Measurements from ENCODE around the gene DNAH7. TPM values are rescaled to one million over a fixed set of nuclear protein-coding genes. Genes with fewer than 3 reads are reported as not detected.

The DNAH7 gene
- total RNA-seq, 2 donors from 2014 or later = 1.1 to 1.5 TPM

- H3K27me3 Mint-ChIP-seq (ENCODE audit: insufficient read depth) = no peaks in the 10 kb centered on the region
- no peaks in the 10 kb centered on the region for H3K36me3 Mint-ChIP-seq (ENCODE audit: low read depth)
- peaks cover 23% of the 10 kb centered on the region for H3K4me1 Mint-ChIP-seq
- peak overlapping the region; percentile 72 for H3K27ac Mint-ChIP-seq
- Histone ChIP-seq H3K36me3 (ENCODE audit: control insufficient read depth, insufficient read depth, low read length) (no peaks in the 10 kb centered on the region), H3K9me3 (ENCODE audit: control insufficient read depth, low read length) (no peaks in the 10 kb centered on the region), H3K9ac (ENCODE audit: extremely low read depth, low read length, poor library complexity, severe bottlenecking) (no peak overlapping the region), H3K4me3 (ENCODE audit: low read length) (no peak overlapping the region), H3K27me3 (ENCODE audit: control insufficient read depth, insufficient read depth, low read length, poor library complexity, severe bottlenecking) (no peaks in the 10 kb centered on the region), H3K4me1 (ENCODE audit: control insufficient read depth, insufficient read depth, low read length) (peaks cover 4% of the 10 kb centered on the region), H3K27ac (ENCODE audit: low read depth, low read length) (peak overlapping the region; percentile 97)
- H3K4me3 Mint-ChIP-seq = no peak overlapping the region
- no peaks in the 10 kb centered on the region for H3K9me3 Mint-ChIP-seq
- TF ChIP-seq CTCF (conservative IDR thresholded peaks at IDR 0.05) = no peak
- WGBS, 2 experiments (ENCODE audit: insufficient coverage in 1 of 2, insufficient read length in 1 of 2) = 56 to 63% methylated on average over 2 to 5 of the region's 5 CpGs
- no peak for DNase-seq
Measured at GRCh38 chr2:196112418-196113034, 43.9 kb upstream of the DNAH7 start.

GRCh38 chr2:196108604-196109003, 40.0 kb upstream of the DNAH7 start:
- peaks cover 18% of the 10 kb centered on the region for H3K4me1 Mint-ChIP-seq
- Histone ChIP-seq H3K9me3 (ENCODE audit: control insufficient read depth, low read length) (no peaks in the 10 kb centered on the region), H3K27ac (ENCODE audit: low read depth, low read length) (no peak overlapping the region), H3K9ac (ENCODE audit: extremely low read depth, low read length, poor library complexity, severe bottlenecking) (no peak overlapping the region), H3K36me3 (ENCODE audit: control insufficient read depth, insufficient read depth, low read length) (no peaks in the 10 kb centered on the region), H3K27me3 (ENCODE audit: control insufficient read depth, insufficient read depth, low read length, poor library complexity, severe bottlenecking) (no peaks in the 10 kb centered on the region), H3K4me3 (ENCODE audit: low read length) (no peak overlapping the region), H3K4me1 (ENCODE audit: control insufficient read depth, insufficient read depth, low read length) (peaks cover 4% of the 10 kb centered on the region)
- H3K9me3 Mint-ChIP-seq = no peaks in the 10 kb centered on the region
- H3K27me3 Mint-ChIP-seq (ENCODE audit: insufficient read depth) = no peaks in the 10 kb centered on the region
- no peak overlapping the region for H3K4me3 Mint-ChIP-seq
- TF ChIP-seq CTCF (conservative IDR thresholded peaks at IDR 0.05) = no peak
- H3K27ac Mint-ChIP-seq = no peak overlapping the region
- H3K36me3 Mint-ChIP-seq (ENCODE audit: low read depth) = no peaks in the 10 kb centered on the region
- WGBS, 2 experiments (ENCODE audit: insufficient coverage in 1 of 2, insufficient read length in 1 of 2) = 90 to 100% methylated on average over 1 of the region's 1 CpG
- no peak for DNase-seq

GRCh38 chr2:196105951-196106350, 37.3 kb upstream of the DNAH7 start:
- H3K27ac ChIP-seq (ENCODE audit: low read depth, low read length) = no peak overlapping the region
- no peak overlapping the region for H3K9ac ChIP-seq (ENCODE audit: extremely low read depth, low read length, poor library complexity, severe bottlenecking)
- no peak overlapping the region for H3K27ac Mint-ChIP-seq
- H3K9me3 ChIP-seq (ENCODE audit: control insufficient read depth, low read length) = no peaks in the 10 kb centered on the region
- no peaks in the 10 kb centered on the region for H3K9me3 Mint-ChIP-seq
- H3K4me1 Mint-ChIP-seq = peaks cover 3% of the 10 kb centered on the region
- H3K4me1 ChIP-seq (ENCODE audit: control insufficient read depth, insufficient read depth, low read length) = no peaks in the 10 kb centered on the region
- no peak overlapping the region for H3K4me3 ChIP-seq (ENCODE audit: low read length)
- no peak for TF ChIP-seq CTCF (conservative IDR thresholded peaks at IDR 0.05)
- no peaks in the 10 kb centered on the region for H3K36me3 ChIP-seq (ENCODE audit: control insufficient read depth, insufficient read depth, low read length)
- H3K27me3 ChIP-seq (ENCODE audit: control insufficient read depth, insufficient read depth, low read length, poor library complexity, severe bottlenecking) = no peaks in the 10 kb centered on the region
- no peaks in the 10 kb centered on the region for H3K36me3 Mint-ChIP-seq (ENCODE audit: low read depth)
- DNase-seq = no peak
- no peaks in the 10 kb centered on the region for H3K27me3 Mint-ChIP-seq (ENCODE audit: insufficient read depth)
- 90 to 91% methylated on average over 3 to 5 of the region's 5 CpGs for WGBS, 2 experiments (ENCODE audit: insufficient coverage in 1 of 2, insufficient read length in 1 of 2)
- H3K4me3 Mint-ChIP-seq = no peak overlapping the region

Data from endodermal cell (in vitro differentiated cells).